EH (cell line): Measurements from ENCODE around the gene STXBP4.

Experiments
- DNase-seq: peaks from one replicate; pipeline ENCODE4 v3.0.0-alpha.2; 2015; ENCODE audit warnings: low read depth

The STXBP4 gene

DNA sequence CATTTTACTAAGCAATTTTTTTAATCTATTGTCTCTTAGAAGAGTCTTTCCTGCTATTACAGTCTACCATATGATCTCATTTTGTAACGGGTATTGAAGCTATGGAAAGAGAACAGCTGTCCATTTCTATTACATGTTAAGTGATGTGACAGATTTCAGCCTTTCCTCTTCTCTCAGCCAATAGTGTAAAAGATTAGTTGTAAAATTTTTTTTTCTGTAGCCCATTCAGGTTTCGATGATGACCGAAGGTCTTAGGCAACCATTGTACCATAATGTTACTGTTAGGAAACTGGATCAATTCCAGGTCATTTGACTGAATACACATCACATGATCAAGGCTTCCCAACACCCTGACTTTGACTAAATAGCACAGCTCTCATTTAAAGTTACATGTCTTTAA is 148.6 kb downstream of the STXBP4 start:
- no peak for DNase-seq

DNA sequence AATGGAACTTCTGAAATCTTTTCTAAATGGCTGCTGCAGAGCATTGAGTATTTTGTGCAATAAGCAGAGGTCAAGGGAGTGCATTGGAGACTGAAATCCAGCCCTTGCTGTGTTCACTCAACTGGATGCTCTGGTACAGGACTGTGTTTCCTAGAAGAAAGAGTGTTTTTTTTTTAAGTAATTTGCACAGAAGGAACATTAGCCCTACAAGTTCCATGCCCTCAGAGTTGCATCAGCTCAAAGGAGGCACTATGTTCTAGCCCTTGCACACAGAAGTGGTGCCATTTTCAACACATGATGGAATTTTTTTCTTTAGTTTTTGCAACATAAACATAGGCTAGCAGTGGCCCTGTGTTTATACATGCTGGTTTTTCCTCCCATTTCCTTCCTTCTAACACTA is 152.1 kb downstream of the STXBP4 start:
- DNase-seq = no peak

DNA sequence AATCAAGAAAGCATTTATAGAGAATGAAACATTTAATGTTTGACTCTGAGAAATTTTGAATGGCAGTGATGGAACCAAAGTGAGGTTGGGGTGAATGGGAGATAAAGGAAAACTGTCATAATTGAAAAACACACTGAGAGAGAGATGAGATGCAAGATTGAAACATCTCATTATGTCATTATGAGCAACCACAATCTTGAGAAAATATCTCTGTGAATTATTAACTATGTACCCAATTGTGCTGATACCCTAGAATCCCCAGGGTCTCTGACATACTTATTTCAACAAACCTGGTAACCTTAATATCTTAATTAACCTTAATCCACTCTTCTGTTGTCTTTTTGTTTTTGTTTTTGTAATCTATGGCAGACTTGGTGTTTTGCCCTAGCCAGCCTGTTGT is 152.7 kb downstream of the STXBP4 start:
- DNase-seq = no peak

DNA sequence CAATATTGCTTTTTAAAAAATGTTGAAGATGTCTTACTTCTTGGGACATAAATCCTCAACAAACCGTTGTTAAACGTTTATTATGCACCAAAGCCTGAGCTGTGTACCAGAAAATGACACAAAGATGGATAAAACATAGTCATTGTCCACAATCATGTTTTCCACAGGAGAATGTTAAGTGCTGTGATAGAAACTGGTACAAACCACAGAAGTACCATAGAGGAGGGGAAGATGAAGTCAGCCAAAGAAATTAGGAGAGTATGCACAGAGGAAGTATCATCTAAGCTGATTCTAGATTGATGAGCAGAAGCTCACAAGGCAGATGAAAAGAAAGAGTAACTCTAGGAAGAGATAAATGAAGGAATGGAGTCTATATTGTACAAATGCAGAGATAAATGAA is 153.5 kb downstream of the STXBP4 start:
- DNase-seq = no peak

DNA sequence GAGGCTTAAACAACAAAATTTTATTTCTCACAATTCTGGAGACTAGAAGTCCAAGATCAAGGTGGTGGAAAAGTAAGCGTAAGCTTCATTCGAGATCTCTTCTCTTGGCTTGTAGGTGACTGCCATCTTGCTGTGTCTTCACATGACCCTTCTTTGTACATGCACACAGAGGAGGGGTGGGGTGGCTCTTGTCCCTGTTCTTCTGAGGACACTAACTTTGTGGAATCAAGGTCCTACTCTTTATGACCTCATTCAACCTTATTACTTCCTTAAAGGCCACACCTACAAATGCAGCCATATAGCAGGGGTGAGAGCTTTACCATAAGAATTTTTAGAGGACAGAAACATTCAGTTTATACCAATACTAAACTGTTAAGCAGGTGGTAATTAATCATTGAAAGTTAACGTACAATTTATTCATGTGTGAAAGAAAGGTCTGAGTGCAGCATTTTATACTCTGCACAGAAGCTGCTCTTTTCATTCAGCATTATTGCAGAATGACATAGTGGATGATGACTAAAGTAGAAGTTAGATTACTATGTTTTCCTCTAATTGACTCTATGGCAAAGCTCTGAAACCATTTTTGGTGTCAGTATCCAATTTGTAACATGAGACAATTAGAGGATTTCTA is 156.3 kb downstream of the STXBP4 start:
- no peak for DNase-seq

DNA sequence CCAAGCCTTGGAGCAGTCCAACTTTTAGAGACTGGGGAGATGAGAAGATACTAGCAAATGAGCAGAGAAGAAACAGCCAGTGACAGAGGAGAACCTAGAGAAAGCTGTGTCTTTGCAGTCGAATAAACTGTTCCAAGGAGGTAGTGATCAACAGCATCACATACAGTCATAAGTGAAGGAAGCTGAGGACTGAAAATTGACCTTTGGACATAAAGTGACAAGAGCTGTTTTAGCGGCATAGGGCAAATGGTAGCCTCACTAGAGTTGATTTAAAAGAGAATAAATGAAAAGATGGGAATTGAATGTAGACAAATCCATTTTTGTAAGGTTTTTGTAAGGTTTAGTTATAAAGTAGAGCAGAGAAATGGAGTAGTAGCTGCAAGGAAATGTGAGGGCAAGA is 165.0 kb downstream of the STXBP4 start:
- no peak for DNase-seq

DNA sequence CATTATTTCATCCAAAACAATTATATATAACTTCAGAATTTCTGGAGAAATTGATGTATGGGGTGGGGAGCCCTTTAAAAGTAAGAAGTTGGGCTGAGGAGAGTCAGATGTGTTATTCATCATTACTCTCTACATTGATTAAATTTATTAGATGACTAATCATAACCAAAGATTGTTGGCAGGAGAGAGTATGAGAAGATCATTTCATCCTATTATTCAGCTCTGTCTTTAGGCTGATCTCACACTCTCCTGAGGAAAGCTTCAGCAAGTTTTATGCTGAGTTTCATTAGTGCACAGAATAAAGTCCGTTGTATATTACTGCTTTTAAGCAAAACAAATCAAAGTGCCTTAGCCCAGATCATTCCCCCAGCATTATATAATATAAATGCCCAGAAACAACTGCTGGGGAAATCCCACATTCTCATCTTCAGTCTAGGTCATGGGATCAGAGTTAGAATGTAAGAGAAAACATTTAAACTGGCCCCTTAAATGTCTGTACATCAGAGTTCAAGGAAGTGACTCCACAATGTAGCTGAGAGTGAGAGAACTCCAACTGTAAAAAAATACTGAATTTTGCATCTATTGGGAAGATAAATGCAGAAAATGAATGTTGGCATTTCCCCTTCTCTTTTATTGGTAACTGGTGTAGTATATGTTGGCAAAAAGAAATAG is 166.1 kb downstream of the STXBP4 start:
- peak; percentile 11 for DNase-seq

DNA sequence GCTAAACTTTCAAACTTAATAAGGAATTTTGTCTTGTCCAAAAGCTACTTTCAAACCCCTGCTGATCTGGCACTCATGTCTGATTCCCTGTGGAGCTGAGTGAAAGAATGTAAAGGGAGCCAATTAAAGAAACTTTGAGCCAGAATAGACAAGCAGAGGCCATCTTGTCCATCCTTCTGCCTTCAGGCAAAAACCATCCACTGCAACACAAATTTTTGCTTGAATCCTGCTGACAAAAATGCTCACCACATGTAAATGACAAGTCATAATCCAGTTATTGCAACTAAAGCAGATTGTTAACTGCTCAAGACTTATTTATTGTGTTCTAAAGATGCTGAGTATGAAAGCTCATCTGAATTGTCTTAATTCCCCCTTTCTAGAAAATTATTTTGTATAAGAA is 172.2 kb downstream of the STXBP4 start:
- peak; percentile 51 for DNase-seq

DNA sequence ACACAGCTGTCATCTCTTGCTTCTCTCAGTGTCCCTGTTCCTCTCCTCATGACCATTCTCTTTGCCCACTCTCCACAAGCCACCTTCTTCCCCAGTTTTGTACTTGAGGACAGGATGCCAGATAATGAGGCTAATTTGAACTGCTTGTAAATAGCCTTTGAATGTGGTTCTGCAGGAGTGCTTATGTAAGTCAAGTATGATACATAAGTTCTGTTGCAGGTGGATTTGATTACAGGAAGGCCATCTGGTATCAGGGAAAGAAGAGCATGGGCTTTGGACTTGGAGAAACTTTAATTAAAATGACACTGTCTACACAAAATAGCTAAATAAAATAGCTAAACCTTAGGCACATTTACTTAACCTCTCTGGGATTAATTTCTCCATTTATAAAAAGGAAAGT is 176.0 kb downstream of the STXBP4 start:
- no peak for DNase-seq

DNA sequence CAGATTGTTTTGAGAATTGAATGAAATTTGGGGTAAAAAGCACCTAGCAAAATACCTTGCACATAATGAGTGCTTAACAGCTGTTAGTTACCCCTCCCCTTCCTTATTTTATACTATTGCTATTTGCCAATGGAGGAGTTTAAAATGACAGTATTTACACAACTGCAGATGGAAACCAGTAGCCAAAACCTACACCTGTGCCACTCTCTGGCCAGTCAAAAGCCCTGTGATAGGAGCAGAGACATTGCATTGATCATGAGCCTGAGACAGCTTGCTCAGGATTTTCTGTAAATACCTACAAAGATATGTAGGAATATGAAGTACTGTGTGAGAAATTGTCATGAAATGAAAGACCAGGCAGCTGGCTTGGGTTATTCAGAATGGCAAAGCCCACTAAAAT is 180.9 kb downstream of the STXBP4 start:
- DNase-seq = no peak

DNA sequence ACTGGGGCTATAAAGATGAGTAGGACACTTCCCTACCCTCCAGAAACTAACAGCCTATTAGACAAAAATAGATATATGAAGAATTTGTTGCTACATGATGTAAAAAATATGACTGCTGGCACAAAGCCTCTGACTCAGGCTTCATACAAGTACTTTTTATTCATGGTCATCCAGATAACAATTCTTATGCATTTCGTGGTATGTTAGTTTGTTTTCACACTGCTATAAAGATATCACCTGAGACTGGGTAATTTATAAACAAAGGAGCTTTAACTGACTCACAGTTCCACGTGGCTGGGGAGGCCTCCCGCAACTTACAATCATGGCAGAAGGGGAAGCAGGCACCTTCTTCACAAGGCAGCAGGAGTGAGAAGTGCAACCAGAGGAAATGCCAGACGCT is 183.7 kb downstream of the STXBP4 start:
- DNase-seq = peak; percentile 10

DNA sequence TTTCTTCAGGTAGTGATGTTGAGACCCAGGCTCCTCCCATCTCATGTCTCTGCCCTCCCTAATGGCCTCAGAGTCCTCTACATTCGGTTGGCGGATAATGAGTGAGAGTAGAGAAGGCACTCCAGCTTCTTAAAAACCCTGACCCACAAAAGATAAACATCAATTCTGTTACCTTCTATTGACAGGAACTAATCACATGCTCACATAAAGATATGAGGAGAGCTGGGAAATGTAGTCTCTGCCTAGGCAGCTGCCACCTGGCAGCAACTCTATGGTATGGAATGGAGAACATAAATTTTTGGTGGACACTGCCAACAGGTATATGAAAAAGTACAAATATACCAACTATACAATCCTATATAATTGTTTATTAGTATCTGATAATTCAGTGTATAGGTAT is 185.5 kb downstream of the STXBP4 start:
- DNase-seq = no peak

DNA sequence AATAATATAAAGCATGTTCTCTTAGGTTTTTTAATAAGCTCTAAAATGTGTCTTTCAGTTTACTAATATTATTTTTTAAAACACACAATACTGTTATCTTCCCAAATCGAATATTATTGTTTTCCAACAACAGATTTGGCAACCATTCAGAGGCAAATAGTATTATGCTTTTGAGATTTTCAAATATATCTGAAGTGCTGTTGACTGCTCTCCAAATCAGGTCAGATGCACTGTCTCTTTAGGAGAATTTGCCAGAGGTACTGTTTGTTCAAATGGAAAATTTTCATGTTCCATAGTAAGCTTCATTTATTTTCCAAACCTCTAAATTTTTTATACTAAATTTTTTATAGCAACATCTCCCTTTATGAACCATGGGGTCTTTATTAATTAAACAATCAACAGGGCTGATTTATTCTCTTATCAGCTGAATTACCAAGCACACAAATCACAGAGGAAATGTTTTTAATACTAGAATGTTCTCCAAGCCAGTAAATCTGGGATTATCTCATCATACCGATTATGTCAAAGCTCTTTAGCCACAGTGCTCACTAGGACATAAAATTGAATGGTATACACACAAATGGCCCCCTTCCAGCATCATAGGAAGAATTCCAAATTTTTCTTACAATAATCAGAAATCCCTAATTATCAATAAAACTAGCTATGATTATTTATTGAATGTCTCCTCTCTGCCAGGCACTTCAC is 187.4 kb downstream of the STXBP4 start:
- no peak for DNase-seq

DNA sequence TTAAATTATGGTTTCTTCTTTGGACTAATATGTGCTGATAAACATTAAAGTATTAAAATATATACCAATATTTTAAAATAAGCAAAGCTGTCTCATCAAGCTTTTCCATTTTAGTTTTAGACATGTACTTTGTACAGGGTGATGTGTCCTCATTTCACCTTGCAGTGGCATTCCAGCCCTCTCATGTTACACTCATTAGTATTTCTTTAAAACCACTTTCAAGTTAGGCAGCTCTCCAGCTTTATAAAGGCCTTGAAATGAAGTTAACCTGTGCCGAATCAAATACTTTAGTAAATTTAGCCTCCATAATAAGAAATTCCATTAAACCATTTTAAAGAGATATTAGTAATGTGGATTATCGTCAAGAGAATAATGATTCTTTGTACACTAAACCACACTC is 188.6 kb downstream of the STXBP4 start:
- peak; percentile 63 for DNase-seq

DNA sequence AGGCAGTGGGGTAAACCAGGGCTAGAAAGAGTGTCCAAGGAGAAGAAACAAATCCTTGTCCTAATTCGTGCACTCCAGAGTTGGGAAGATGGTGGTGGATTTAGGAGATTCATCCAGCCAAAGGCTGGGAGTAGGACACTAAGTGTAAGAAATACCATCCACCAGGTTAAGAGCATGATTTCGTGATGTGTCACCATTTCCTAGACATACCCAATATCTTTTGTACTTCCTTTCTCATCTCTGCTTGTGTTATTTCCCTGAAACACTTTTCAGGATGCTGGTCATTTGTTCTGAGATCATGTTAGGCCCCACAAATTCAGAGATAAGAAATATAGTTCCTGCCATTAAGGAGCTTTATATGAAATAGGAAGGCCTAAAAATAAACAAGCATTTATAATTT is 189.9 kb downstream of the STXBP4 start:
- DNase-seq = peak; percentile 6

DNA sequence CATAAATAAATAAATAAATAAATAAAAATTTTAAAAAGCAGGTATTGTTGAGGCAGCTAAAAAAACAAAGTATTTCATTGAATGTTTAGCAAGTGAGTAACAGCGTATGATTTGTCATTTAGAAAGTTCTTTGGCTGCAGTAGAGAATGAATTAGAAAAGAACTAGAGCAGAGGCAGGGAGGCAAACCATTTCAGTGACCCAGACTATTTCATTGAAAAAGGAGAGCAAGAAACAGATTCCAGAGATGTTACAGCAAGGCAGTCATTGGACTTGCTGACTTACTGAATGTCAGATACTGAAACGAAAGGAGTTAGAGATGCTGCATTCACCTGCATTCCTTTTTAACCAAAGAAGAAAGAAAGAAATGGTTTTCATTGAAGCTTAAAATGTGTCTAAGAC is 190.7 kb downstream of the STXBP4 start:
- peak; percentile 24 for DNase-seq

DNA sequence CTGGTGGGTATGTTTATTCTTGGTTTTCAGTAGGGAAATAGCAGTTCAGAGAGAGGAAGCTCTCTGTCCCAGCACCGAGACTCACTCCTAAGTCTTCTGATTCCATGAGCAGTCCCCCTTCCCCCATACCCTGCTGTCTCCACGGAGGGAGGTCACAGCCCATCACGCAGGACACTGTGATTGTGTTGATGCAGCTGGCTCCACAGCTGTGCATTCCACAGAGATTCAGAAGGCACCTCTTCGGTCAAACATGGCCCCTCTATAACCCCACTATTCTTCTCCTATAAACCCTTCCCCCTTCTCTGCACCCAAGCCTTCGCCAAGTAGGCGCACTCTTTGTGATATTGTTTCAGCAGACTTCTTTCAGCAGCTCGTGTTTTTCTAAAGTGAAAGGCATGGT is 191.9 kb downstream of the STXBP4 start:
- no peak for DNase-seq

DNA sequence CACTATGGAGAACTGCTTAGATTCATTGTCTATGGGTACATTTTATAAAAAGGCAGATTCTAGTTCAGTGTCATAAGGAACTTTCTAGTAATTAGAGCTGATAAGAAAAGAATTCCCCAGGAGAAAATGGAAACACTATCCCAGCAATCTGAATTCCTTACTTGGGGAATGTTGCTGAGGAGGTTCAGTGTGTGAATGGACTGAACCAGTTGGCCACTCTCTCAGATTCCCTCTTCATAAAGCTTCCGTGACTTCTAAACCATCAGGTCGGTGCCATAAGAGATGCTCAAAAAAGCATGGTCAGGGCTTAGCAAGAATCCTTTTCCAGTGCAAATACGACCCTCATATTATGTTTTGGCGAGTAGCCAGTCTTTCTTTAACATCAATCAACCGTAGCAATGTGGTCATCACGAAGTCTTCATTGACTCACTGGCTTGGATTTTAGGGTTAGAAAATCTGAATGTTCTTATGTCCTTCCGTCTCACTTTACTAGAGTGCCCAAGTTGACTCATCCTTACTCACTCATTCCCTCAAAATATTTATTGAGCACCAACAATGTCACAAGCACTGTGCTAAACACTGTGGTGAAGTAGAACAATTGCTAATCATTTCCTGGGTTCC is 193.5 kb downstream of the STXBP4 start:
- DNase-seq = peak; percentile 93

DNA sequence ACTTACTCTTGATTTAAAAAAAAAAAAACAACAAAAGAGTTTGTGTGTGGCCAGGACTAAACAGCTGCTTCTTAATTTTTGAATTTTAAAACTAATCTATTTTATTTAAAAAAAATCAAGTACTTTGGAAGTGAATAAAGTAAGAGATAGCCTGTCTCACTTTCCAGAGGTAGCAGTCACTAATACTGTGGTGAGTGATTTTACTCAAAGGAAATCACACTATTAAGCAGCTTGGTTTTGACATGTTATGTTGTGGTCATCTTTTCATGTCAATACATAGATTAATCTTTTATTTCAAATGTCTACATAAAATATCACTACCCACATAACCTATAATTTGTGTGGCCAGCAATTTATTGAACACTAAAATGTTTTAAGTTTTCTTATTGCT is 194.0 kb downstream of the STXBP4 start:
- no peak for DNase-seq

DNA sequence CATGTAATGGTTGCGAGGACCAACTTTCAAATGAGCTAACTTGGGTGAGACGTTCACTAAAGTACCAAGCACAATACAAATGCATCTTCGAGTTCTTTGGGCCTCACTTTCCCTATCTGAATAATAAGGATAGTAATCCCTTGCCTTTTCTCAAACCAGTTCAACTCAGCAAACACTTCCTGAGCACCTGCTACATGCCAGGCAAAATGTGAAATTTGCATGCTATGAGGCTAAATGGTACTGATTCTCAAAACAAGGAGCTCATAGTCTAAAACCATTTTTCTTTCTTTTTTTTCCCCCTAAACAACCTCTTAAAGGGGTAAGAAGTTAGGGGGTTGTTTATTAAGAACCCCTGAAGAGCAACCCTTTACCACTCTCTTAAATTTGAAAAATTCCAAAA is 194.8 kb downstream of the STXBP4 start:
- DNase-seq = no peak

DNA sequence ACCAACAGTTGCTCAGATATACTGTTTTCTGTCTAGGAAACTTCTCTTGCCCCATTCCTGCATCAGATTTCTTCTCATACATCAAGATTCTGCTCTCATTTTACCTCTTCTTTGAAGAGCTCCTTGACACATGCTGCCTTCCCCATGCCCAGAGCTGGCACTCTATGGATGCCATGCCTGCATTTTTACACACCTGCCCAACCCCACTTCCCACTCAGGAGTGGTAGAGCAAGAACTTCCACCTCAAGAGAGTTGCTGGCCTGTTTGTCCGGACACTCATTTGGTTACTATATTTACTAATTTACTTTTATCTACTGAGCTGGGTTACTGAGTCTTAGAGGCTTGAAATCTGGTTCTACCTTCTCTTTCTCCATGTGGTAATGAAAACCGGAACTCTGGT is 197.9 kb downstream of the STXBP4 start:
- no peak for DNase-seq

DNA sequence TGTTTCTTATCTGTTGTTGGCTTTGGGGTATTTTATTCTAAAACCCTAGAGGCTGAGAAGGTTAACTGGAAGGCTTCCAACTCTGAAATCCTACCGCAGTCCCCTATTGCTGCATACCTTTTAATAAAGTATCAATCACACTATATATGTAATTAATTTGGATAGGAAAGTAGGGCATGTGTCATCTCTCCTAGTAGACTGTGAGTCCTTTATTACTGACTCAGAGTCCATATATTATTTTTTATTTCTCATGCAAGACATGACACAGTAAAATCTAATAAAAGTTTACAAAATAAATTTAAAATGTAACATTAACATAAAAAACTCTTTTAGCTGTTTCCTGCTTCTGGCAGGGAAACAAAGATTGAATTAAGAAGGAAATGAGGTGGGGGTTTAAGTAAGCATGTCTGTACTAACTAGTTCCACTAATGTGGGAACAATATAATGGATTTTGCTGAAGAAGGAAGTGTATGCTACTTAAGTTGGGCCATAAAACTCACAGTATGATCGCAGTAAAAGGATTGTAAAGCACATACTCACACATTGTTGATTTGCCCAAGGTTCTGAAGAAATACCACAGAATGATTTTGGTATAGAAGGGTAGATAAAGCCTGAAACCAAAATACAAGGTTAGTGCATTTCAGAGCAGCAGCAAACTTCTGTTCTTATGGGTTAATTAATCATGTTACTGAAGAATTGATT is 198.6 kb downstream of the STXBP4 start:
- DNase-seq = peak; percentile 22
